Esophagus muscularis mucosa (tissue), 4 donors: ENCODE measurements around the gene MBP. TPM values are rescaled to one million over a fixed set of nuclear protein-coding genes. Genes with fewer than 3 reads are reported as not detected.

ENCODE experiments used
- DNase-seq: peaks from one replicate; pipeline ENCODE4 v3.0.0-alpha.2; 2017; ENCODE audit errors: extremely low spot score
- H3K27ac ChIP-seq, 4 donors: fragments of 200-600 bp; sonication (generic); replicated peaks in 1 of 4; 1 replicate in 3 of 4; 2 replicates in 1 of 4; pipeline ENCODE4 v1.5.1; 2016 to 2019; ENCODE audit warnings: mild to moderate bottlenecking in 1 of 4
- H3K27me3 ChIP-seq, 4 donors: fragments of 200-600 bp; sonication (generic); one replicate each; pipeline versions ENCODE4 v1.5.1 to v1.6.0; 2016 to 2019
- H3K36me3 ChIP-seq, 4 donors: fragments of 200-600 bp; sonication (generic); one replicate each; pipeline ENCODE4 v1.5.1; 2016 to 2019
- H3K4me1 ChIP-seq, 4 donors: fragments of 200-600 bp; sonication (generic); one replicate each; pipeline ENCODE4 v1.5.1; 2016 to 2019
- H3K4me3 ChIP-seq, 4 donors: fragments of 200-600 bp; sonication (generic); 1 replicate in 2 of 4; 2 replicates in 2 of 4; pipeline ENCODE4 v1.5.1; 2016 to 2019; ENCODE audit warnings: mild to moderate bottlenecking in 4 of 4, moderate library complexity in 1 of 4
- H3K9me3 ChIP-seq, 4 donors: fragments of 200-600 bp; sonication (generic); 1 replicate in 3 of 4; 2 replicates in 1 of 4; pipeline ENCODE4 v1.5.1; 2016 to 2019
- EP300 ChIP-seq: sonication (generic); formaldehyde crosslinking; IDR thresholded peaks from one replicate; pipeline ENCODE4 v1.6.1; 2017; ENCODE audit warnings: antibody characterized with exemption
- POLR2A ChIP-seq: fragments of 450-650 bp; IDR thresholded peaks from one replicate; pipeline ENCODE4 v1.6.1; 2017; ENCODE audit warnings: antibody characterized with exemption, moderate library complexity, mild to moderate bottlenecking, low read depth
- POLR2AphosphoS5 ChIP-seq, 2 donors: sonication (generic); formaldehyde crosslinking; IDR thresholded peaks; one replicate each; pipeline ENCODE4 v1.6.1; 2017; ENCODE audit warnings: antibody characterized with exemption in 2 of 2
- WGBS: methylation state at CpG from one replicate; pipeline ENCODE4 v1.1.5; 2018; 5-methylcytosine and 5-hydroxymethylcytosine counted together
- intact Hi-C: fragments of 100-400 bp; cut with DNase I; formaldehyde crosslinking; loops from one replicate; pipeline ENCODE4 v1.15.1; 2023
- total RNA-seq, 4 donors: library from RNA; depleted of rRNA; stranded (reverse); fragments of >200 nt; gene quantifications; one replicate each; pipeline versions ENCODE4 v1.1.0 to v1.2.1, GENCODE V29; 2016
- TF ChIP-seq, protein P1 (sequence below), 3 experiments: fragments of 200-600 bp in 2 of 3; fragments of 450-650 bp in 1 of 3; sonication (generic) in 2 of 3; IDR thresholded peaks; one replicate each; pipeline ENCODE4 v1.5.1; 2017 to 2019; ENCODE audit warnings: antibody characterized with exemption in 3 of 3, mild to moderate bottlenecking in 2 of 3, moderate library complexity in 1 of 3

Gene MBP
- total RNA-seq, 4 donors from 2014 or later, result 21.9 to 31.3 (median 27.3) TPM

DNA sequence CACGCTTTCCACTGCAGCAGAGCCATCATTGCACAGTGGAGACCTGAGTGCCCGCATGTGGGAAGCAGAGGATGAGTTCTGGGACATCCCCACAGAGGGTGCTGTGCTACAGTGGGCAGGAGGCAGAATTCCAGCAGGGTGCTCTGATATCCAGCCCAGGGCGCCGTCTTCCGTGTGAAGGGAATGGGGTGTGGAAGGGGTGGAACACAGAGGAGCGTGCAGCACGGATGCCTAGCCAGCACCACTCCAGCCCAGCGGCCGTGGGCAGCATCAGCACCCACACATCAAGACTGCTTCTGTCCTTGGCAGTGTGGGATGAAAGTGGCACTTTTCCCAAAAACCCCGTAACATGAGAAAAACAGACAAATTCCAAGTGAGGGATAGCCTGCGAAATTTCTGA, 175.9 kb downstream of the MBP start:
- no peak for TF ChIP-seq POLR2A
- TF ChIP-seq EP300, result no peak
- TF ChIP-seq, protein P1, sequence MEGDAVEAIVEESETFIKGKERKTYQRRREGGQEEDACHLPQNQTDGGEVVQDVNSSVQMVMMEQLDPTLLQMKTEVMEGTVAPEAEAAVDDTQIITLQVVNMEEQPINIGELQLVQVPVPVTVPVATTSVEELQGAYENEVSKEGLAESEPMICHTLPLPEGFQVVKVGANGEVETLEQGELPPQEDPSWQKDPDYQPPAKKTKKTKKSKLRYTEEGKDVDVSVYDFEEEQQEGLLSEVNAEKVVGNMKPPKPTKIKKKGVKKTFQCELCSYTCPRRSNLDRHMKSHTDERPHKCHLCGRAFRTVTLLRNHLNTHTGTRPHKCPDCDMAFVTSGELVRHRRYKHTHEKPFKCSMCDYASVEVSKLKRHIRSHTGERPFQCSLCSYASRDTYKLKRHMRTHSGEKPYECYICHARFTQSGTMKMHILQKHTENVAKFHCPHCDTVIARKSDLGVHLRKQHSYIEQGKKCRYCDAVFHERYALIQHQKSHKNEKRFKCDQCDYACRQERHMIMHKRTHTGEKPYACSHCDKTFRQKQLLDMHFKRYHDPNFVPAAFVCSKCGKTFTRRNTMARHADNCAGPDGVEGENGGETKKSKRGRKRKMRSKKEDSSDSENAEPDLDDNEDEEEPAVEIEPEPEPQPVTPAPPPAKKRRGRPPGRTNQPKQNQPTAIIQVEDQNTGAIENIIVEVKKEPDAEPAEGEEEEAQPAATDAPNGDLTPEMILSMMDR (IDR thresholded peaks at IDR 0.05), result no peak
- TF ChIP-seq POLR2AphosphoS5 (IDR thresholded peaks at IDR 0.05), result no peak
- DNase-seq, result no peak
- 96% methylated on average over 8 of the region's 11 CpGs for WGBS
- H3K36me3 ChIP-seq, result peaks cover 20 to 69% (median 53%) of the 10 kb centered on the region in 4 donors
- no peaks in the 10 kb centered on the region for H3K27me3 ChIP-seq
- no peaks in the 10 kb centered on the region for H3K9me3 ChIP-seq
- intact Hi-C loops, result no loop called here
- peaks cover 10 to 22% (median 17%) of the 10 kb centered on the region in 4 donors for H3K4me1 ChIP-seq
- H3K4me3 ChIP-seq, result no peak overlapping the region
- H3K27ac ChIP-seq, result no peak overlapping the region

DNA sequence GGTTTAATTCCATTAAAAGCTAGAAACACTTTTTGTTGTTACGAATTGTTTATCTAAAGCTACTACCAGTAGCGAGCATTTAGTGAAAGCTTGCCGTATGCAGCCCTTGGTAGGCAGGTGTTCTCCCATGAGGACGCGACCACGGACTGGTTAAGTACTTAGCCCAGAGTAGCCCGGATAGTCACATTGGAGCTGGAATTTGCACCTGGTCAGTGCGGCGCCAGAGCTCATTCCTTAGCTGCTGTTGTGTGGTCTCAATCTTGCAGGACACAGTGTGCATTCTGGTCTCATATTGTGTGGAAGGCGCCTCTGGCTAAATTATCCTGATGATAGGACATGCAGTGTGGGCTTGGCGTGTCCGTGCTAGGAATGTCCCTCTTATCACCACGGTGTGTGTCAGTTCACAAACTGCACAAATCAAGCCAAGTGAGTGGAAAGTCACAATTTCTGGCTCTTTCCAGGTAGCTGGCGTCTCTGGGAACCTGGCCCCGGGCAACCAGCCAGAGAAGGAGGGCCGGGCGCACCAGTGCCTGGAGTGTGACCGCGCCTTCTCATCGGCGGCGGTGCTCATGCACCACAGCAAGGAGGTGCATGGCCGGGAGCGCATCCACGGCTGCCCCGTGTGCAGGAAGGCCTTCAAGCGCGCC, 176.9 kb downstream of the MBP start:
- no peak for TF ChIP-seq POLR2AphosphoS5 (IDR thresholded peaks at IDR 0.05)
- no peak for TF ChIP-seq EP300
- TF ChIP-seq, protein P1 (IDR thresholded peaks at IDR 0.05), result no peak
- no peak for TF ChIP-seq POLR2A
- H3K9me3 ChIP-seq, result no peaks in the 10 kb centered on the region
- no peak for DNase-seq
- no peaks in the 10 kb centered on the region for H3K27me3 ChIP-seq
- peaks cover 17 to 69% (median 46%) of the 10 kb centered on the region in 4 donors for H3K36me3 ChIP-seq
- H3K27ac ChIP-seq, result no peak overlapping the region
- intact Hi-C loops, result no loop called here
- WGBS, result 94% methylated on average over 13 of the region's 28 CpGs
- H3K4me3 ChIP-seq, result no peak overlapping the region
- peaks cover 10 to 22% (median 17%) of the 10 kb centered on the region in 4 donors for H3K4me1 ChIP-seq

DNA sequence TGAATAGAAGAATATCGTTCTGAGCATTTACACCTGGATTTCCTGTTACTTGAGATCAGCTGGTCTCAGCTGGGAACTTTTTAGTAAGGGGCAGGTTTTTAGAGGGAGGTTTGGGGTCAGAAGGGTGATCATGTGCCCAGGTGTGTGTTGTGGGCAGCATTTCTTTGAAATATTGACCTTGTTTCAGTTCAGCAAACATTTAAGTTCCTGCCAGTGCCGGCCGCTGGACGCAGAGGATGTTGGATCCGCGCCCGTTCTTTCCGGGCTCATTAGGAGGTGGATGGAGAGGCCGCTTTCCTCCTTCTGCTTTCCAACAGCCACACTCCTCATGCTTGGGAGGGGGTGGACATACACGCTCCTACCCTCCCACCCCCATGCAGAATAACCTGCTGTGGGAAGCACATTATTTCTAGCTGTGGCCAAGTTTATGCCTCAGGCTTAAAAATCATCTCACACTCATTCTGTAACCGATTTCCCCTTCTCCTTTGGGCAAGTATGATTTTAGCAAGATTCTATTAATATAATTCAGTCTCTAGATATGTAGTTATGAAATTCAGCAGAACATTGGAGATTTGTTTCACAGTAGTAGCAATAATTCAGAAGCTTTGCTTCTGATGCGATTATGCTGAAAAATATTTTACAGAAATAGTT, 178.9 kb downstream of the MBP start:
- 30% methylated on average over 11 of the region's 12 CpGs for WGBS
- Histone ChIP-seq H3K4me1 (peaks cover 10 to 21% (median 17%) of the 10 kb centered on the region in 4 donors), H3K36me3 (peaks cover 12 to 69% (median 41%) of the 10 kb centered on the region in 4 donors), H3K27me3 (no peaks in the 10 kb centered on the region), H3K4me3 (peak overlapping the region; percentile 21 to 31 (median 24)), H3K27ac (peak overlapping the region; percentile 50 to 75 (median 60)), H3K9me3 (no peaks in the 10 kb centered on the region)
- DNase-seq, result no peak
- intact Hi-C loops, result no loop called here
- TF ChIP-seq, protein P1 (IDR thresholded peaks at IDR 0.05), result no peak
- TF ChIP-seq POLR2AphosphoS5 (IDR thresholded peaks at IDR 0.05), result peak in 1 of 2 donors; percentile 13

DNA sequence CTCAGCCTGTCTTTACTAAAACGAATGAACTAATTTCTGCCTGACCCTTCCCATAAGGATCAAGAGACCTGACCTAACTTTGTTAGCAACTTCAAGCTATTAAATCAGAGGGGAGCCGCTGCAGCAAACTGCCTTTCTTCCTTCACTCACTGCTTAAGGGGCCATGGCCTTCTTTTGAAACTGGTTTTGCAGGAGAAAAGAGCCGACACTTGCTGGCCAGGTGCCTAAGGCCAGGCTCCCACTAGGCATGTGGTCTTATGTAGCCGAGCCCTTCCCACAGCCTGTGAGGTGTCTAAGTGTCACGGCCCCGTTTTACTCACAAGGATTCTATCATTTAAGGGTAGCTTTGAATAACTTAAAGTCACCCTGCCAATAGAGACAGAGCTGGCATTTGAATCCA, 179.4 kb downstream of the MBP start:
- no peak for TF ChIP-seq EP300
- TF ChIP-seq, protein P1 (IDR thresholded peaks at IDR 0.05), result no peak
- TF ChIP-seq POLR2AphosphoS5 (IDR thresholded peaks at IDR 0.05), result no peak
- no peak for TF ChIP-seq POLR2A
- no peaks in the 10 kb centered on the region for H3K9me3 ChIP-seq
- DNase-seq, result no peak
- peaks cover 10 to 19% (median 17%) of the 10 kb centered on the region in 4 donors for H3K4me1 ChIP-seq
- intact Hi-C loops, result no loop called here
- WGBS, result 36% methylated on average over 6 of the region's 6 CpGs
- H3K36me3 ChIP-seq, result peaks cover 18 to 69% (median 42%) of the 10 kb centered on the region in 4 donors
- H3K4me3 ChIP-seq, result peak overlapping the region; percentile 21 to 31 (median 24)
- H3K27me3 ChIP-seq, result no peaks in the 10 kb centered on the region
- H3K27ac ChIP-seq, result peak overlapping the region; percentile 50 to 75 (median 60)
